Activated gamma-delta T cell treated with anti-CD3 and anti-CD28 coated beads, Interleukin-2, amount 50 U/mL, for 16 hours (primary cell): ENCODE measurements around the gene FGFR2.

Experiments used
- DNase-seq: peaks from one replicate; pipeline ENCODE4 v3.0.0-alpha.2; 2020; ENCODE audit warnings: low read depth

Gene FGFR2

GRCh38 chr10:121610798-121611323 is 12.6 kb upstream of the FGFR2 start:
- no peak for DNase-seq

- no peak for DNase-seq
These were observed 11.5 kb upstream of the FGFR2 start for GRCh38 chr10:121609426-121610380.

- DNase-seq = no peak
These were observed 10.4 kb upstream of the FGFR2 start for GRCh38 chr10:121608469-121609190.

- DNase-seq = no peak
These were observed 9.2 kb upstream of the FGFR2 start for GRCh38 chr10:121607310-121608055.

GRCh38 chr10:121605708-121606107 is 7.5 kb upstream of the FGFR2 start:
- no peak for DNase-seq

- DNase-seq = no peak
These were observed 3.2 kb upstream of the FGFR2 start for GRCh38 chr10:121601458-121601857.

GRCh38 chr10:121600611-121601010 is 2.4 kb upstream of the FGFR2 start:
- no peak for DNase-seq

- no peak for DNase-seq
These were observed 1.7 kb upstream of the FGFR2 start for GRCh38 chr10:121599947-121600346.

GRCh38 chr10:121597504-121598262 is 561 bp downstream of the FGFR2 start:
- no peak for DNase-seq

GRCh38 chr10:121596689-121597503 is 1.3 kb downstream of the FGFR2 start:
- DNase-seq = no peak

- no peak for DNase-seq
These were observed 2.2 kb downstream of the FGFR2 start for GRCh38 chr10:121595806-121596688.

- DNase-seq = no peak
These were observed 2.9 kb downstream of the FGFR2 start for GRCh38 chr10:121595351-121595805.

GRCh38 chr10:121594623-121595350 is 3.5 kb downstream of the FGFR2 start:
- DNase-seq = no peak

GRCh38 chr10:121594076-121594475 is 4.2 kb downstream of the FGFR2 start:
- no peak for DNase-seq

GRCh38 chr10:121593281-121594075 is 4.8 kb downstream of the FGFR2 start:
- no peak for DNase-seq

GRCh38 chr10:121592155-121592890 is 5.9 kb downstream of the FGFR2 start:
- DNase-seq = no peak

- DNase-seq = no peak
These were observed 7.1 kb downstream of the FGFR2 start for GRCh38 chr10:121591186-121591585.
